Esophagus muscularis mucosa (tissue), 3 donors: Measurements from ENCODE around the gene C11orf98.

ENCODE experiments used
- CTCF ChIP-seq, 3 experiments: fragments of 200-600 bp in 2 of 3; fragments of 450-650 bp in 1 of 3; sonication (generic) in 2 of 3; IDR thresholded peaks; one replicate each; pipeline ENCODE4 v1.5.1; 2017 to 2019; ENCODE audit warnings: antibody characterized with exemption in 3 of 3, mild to moderate bottlenecking in 2 of 3, moderate library complexity in 1 of 3
- POLR2AphosphoS5 ChIP-seq, 2 donors: sonication (generic); formaldehyde crosslinking; IDR thresholded peaks; one replicate each; pipeline ENCODE4 v1.6.1; 2017; ENCODE audit warnings: antibody characterized with exemption in 2 of 2

- TF ChIP-seq POLR2AphosphoS5 (IDR thresholded peaks at IDR 0.05) (no peak), CTCF (IDR thresholded peaks at IDR 0.05) (no peak)
Measured at GRCh38 chr11:62669420-62670161, 4.6 kb upstream of the C11orf98 start.
